Naive B cell (primary cell): ENCODE data around the gene MAP3K7CL. TPM values are rescaled to one million over a fixed set of nuclear protein-coding genes. Genes with fewer than 3 reads are reported as not detected.
"Not testable (repeated sequence)": the region's sequence is repeated elsewhere in the genome, so short reads cannot be mapped to it uniquely, and the experiment has no call there.

ENCODE experiments used
- ATAC-seq, 2 donors: fragments of 150-1000 bp; cut with Tn5 transposase; 2 replicates each; pipeline ENCODE4 v1.10.0; 2021; ENCODE audit warnings: low read depth in 2 of 2, mild to moderate bottlenecking in 2 of 2, moderate library complexity in 2 of 2
- DNase-seq: peaks from one replicate; pipeline ENCODE4 v3.0.0; 2022
- H3K27ac Mint-ChIP-seq, 6 donors: one replicate each; pipeline ENCODE4 v1.8.0; 2020 to 2022; ENCODE audit warnings: mild to moderate bottlenecking in 6 of 6, mixed read lengths in 6 of 6, moderate library complexity in 5 of 6, inconsistent platforms in 2 of 6
- H3K27me3 Mint-ChIP-seq, 3 donors: one replicate each; pipeline ENCODE4 v1.8.0; 2021 to 2022; ENCODE audit warnings: mixed read lengths in 3 of 3, mild to moderate bottlenecking in 1 of 3
- H3K36me3 Mint-ChIP-seq, 2 donors: one replicate each; pipeline ENCODE4 v1.8.0; 2020 to 2022; ENCODE audit warnings: mixed read lengths in 2 of 2, inconsistent platforms in 1 of 2, mild to moderate bottlenecking in 1 of 2
- H3K4me1 Mint-ChIP-seq, 3 donors: one replicate each; pipeline ENCODE4 v1.8.0; 2020 to 2022; ENCODE audit warnings: mixed read lengths in 3 of 3, inconsistent platforms in 1 of 3, mild to moderate bottlenecking in 1 of 3, moderate library complexity in 1 of 3
- H3K4me3 Mint-ChIP-seq, 8 donors: one replicate each; pipeline ENCODE4 v1.8.0; 2020 to 2022; ENCODE audit warnings: mild to moderate bottlenecking in 8 of 8, mixed read lengths in 8 of 8, moderate library complexity in 8 of 8, inconsistent platforms in 2 of 8
- H3K9me3 Mint-ChIP-seq, 7 donors: one replicate each; pipeline ENCODE4 v1.8.0; 2020 to 2022; ENCODE audit warnings: mixed read lengths in 7 of 7, mild to moderate bottlenecking in 5 of 7, inconsistent platforms in 2 of 7, moderate library complexity in 1 of 7
- polyA plus RNA-seq, 6 donors: library from polyadenylated mRNA; unstranded; fragments of 300-500 nt; fragmentation: Illumina TruSeq; gene quantifications; one replicate each; pipeline ENCODE4 v1.2.3, GENCODE V29; 2021; ENCODE audit warnings: low read depth in 6 of 6

Gene MAP3K7CL
- polyA plus RNA-seq, 6 donors from 2014 or later = 7.8 to 38.2 (median 18.5) TPM

- peak overlapping the region in 2 of 6 donors; percentile 65 to 75 for H3K27ac Mint-ChIP-seq
- no peaks in the 10 kb centered on the region for H3K9me3 Mint-ChIP-seq
- ATAC-seq = no peak
- peaks cover 0 to 9% of the 10 kb centered on the region in 2 donors for H3K36me3 Mint-ChIP-seq
- no peaks in the 10 kb centered on the region for H3K27me3 Mint-ChIP-seq
- H3K4me1 Mint-ChIP-seq = no peaks in the 10 kb centered on the region
- no peak for DNase-seq
- no peak overlapping the region for H3K4me3 Mint-ChIP-seq
Observed at GRCh38 chr21:29163341-29164115, 33.1 kb downstream of the MAP3K7CL start.

- Mint-ChIP-seq H3K9me3 (no peaks in the 10 kb centered on the region), H3K27me3 (no peaks in the 10 kb centered on the region), H3K4me3 (no peak overlapping the region), H3K36me3 (peaks cover 0 to 9% of the 10 kb centered on the region in 2 donors), H3K27ac (peak overlapping the region in 1 of 6 donors; percentile 47), H3K4me1 (peaks cover 0 to 3% (median 0%) of the 10 kb centered on the region in 3 donors)
- DNase-seq (no peak), ATAC-seq (no peak)
Observed at GRCh38 chr21:29164323-29164942, 34.0 kb downstream of the MAP3K7CL start.

GRCh38 chr21:29166323-29166722, 35.9 kb downstream of the MAP3K7CL start:
- ATAC-seq (no peak), DNase-seq (no peak)
- H3K4me3 Mint-ChIP-seq = no peak overlapping the region
- H3K36me3 Mint-ChIP-seq = peaks cover 0 to 9% of the 10 kb centered on the region in 2 donors
- peaks cover 6 to 13% (median 8%) of the 10 kb centered on the region in 3 donors for H3K4me1 Mint-ChIP-seq
- H3K9me3 Mint-ChIP-seq = no peaks in the 10 kb centered on the region
- H3K27ac Mint-ChIP-seq = no peak overlapping the region
- H3K27me3 Mint-ChIP-seq = no peaks in the 10 kb centered on the region

- Mint-ChIP-seq H3K36me3 (peaks cover 0 to 9% of the 10 kb centered on the region in 2 donors), H3K4me1 (peaks cover 7 to 18% (median 11%) of the 10 kb centered on the region in 3 donors), H3K9me3 (no peaks in the 10 kb centered on the region), H3K4me3 (no peak overlapping the region), H3K27ac (no peak overlapping the region), H3K27me3 (no peaks in the 10 kb centered on the region)
- ATAC-seq (no peak), DNase-seq (no peak)
Observed at GRCh38 chr21:29166853-29167252, 36.4 kb downstream of the MAP3K7CL start.

- peaks cover 7 to 18% (median 12%) of the 10 kb centered on the region in 3 donors for H3K4me1 Mint-ChIP-seq
- not testable (repeated sequence) for ATAC-seq, H3K9me3 Mint-ChIP-seq, H3K36me3 Mint-ChIP-seq, H3K27ac Mint-ChIP-seq, H3K27me3 Mint-ChIP-seq, DNase-seq, H3K4me3 Mint-ChIP-seq
Observed at GRCh38 chr21:29167481-29167880, 37.0 kb downstream of the MAP3K7CL start.

GRCh38 chr21:29168891-29169315, 38.5 kb downstream of the MAP3K7CL start:
- DNase-seq (no peak), ATAC-seq (no peak)
- Mint-ChIP-seq H3K27ac (no peak overlapping the region), H3K4me1 (peaks cover 7 to 18% (median 12%) of the 10 kb centered on the region in 3 donors), H3K4me3 (no peak overlapping the region), H3K9me3 (no peaks in the 10 kb centered on the region), H3K27me3 (no peaks in the 10 kb centered on the region), H3K36me3 (peaks cover 0 to 9% of the 10 kb centered on the region in 2 donors)

- peak overlapping the region in 3 of 6 donors; percentile 30 to 77 (median 40) for H3K27ac Mint-ChIP-seq
- peak overlapping the region in 3 of 8 donors; percentile 24 to 61 (median 58) for H3K4me3 Mint-ChIP-seq
- peaks cover 0 to 7% of the 10 kb centered on the region in 2 donors for H3K36me3 Mint-ChIP-seq
- DNase-seq (no peak), ATAC-seq (peak; percentile 34 to 60)
- no peaks in the 10 kb centered on the region for H3K27me3 Mint-ChIP-seq
- peaks cover 7 to 24% (median 17%) of the 10 kb centered on the region in 3 donors for H3K4me1 Mint-ChIP-seq
- H3K9me3 Mint-ChIP-seq = no peaks in the 10 kb centered on the region
Observed at GRCh38 chr21:29170944-29171343, 40.5 kb downstream of the MAP3K7CL start.

GRCh38 chr21:29172282-29172681, 41.8 kb downstream of the MAP3K7CL start:
- H3K27ac Mint-ChIP-seq = no peak overlapping the region
- H3K9me3 Mint-ChIP-seq = no peaks in the 10 kb centered on the region
- DNase-seq (no peak), ATAC-seq (no peak)
- H3K4me1 Mint-ChIP-seq = peaks cover 7 to 34% (median 23%) of the 10 kb centered on the region in 3 donors
- H3K36me3 Mint-ChIP-seq = no peaks in the 10 kb centered on the region
- H3K4me3 Mint-ChIP-seq = no peak overlapping the region
- no peaks in the 10 kb centered on the region for H3K27me3 Mint-ChIP-seq

- Mint-ChIP-seq H3K9me3 (no peaks in the 10 kb centered on the region), H3K4me1 (peaks cover 7 to 30% (median 23%) of the 10 kb centered on the region in 3 donors), H3K27ac (no peak overlapping the region), H3K4me3 (no peak overlapping the region), H3K27me3 (no peaks in the 10 kb centered on the region), H3K36me3 (no peaks in the 10 kb centered on the region)
- DNase-seq (no peak), ATAC-seq (no peak)
Observed at GRCh38 chr21:29174607-29175013, 44.2 kb downstream of the MAP3K7CL start.

GRCh38 chr21:29175408-29176134, 45.1 kb downstream of the MAP3K7CL start:
- Mint-ChIP-seq H3K9me3 (no peaks in the 10 kb centered on the region), H3K27me3 (no peaks in the 10 kb centered on the region), H3K4me1 (peaks cover 7 to 27% (median 19%) of the 10 kb centered on the region in 3 donors), H3K36me3 (no peaks in the 10 kb centered on the region), H3K4me3 (peak overlapping the region in 1 of 8 donors; percentile 51), H3K27ac (peak overlapping the region in 2 of 6 donors; percentile 26 to 54)
- ATAC-seq (no peak), DNase-seq (no peak)

GRCh38 chr21:29176471-29177120, 46.2 kb downstream of the MAP3K7CL start:
- H3K9me3 Mint-ChIP-seq = no peaks in the 10 kb centered on the region
- peak in 1 of 2 donors; percentile 35 for ATAC-seq
- no peak for DNase-seq
- H3K27me3 Mint-ChIP-seq = no peaks in the 10 kb centered on the region
- peak overlapping the region in 2 of 8 donors; percentile 34 to 51 for H3K4me3 Mint-ChIP-seq
- H3K4me1 Mint-ChIP-seq = peaks cover 0 to 18% (median 14%) of the 10 kb centered on the region in 3 donors
- no peaks in the 10 kb centered on the region for H3K36me3 Mint-ChIP-seq
- peak overlapping the region in 2 of 6 donors; percentile 54 to 88 for H3K27ac Mint-ChIP-seq

GRCh38 chr21:29177800-29178199, 47.4 kb downstream of the MAP3K7CL start:
- ATAC-seq (no peak), DNase-seq (no peak)
- Mint-ChIP-seq H3K27ac (peak overlapping the region in 2 of 6 donors; percentile 12 to 54), H3K27me3 (no peaks in the 10 kb centered on the region), H3K4me3 (no peak overlapping the region), H3K4me1 (peaks cover 0 to 15% (median 11%) of the 10 kb centered on the region in 3 donors), H3K9me3 (no peaks in the 10 kb centered on the region), H3K36me3 (no peaks in the 10 kb centered on the region)

- Mint-ChIP-seq H3K4me1 (peaks cover 3 to 24% (median 13%) of the 10 kb centered on the region in 3 donors), H3K27me3 (no peaks in the 10 kb centered on the region), H3K27ac (peak overlapping the region in 1 of 6 donors; percentile 16), H3K4me3 (no peak overlapping the region), H3K9me3 (no peaks in the 10 kb centered on the region), H3K36me3 (no peaks in the 10 kb centered on the region)
- DNase-seq (no peak), ATAC-seq (no peak)
Observed at GRCh38 chr21:29178926-29179325, 48.5 kb downstream of the MAP3K7CL start.
